ENCODE data around the gene CHTOP.

Gene CHTOP

DNA sequence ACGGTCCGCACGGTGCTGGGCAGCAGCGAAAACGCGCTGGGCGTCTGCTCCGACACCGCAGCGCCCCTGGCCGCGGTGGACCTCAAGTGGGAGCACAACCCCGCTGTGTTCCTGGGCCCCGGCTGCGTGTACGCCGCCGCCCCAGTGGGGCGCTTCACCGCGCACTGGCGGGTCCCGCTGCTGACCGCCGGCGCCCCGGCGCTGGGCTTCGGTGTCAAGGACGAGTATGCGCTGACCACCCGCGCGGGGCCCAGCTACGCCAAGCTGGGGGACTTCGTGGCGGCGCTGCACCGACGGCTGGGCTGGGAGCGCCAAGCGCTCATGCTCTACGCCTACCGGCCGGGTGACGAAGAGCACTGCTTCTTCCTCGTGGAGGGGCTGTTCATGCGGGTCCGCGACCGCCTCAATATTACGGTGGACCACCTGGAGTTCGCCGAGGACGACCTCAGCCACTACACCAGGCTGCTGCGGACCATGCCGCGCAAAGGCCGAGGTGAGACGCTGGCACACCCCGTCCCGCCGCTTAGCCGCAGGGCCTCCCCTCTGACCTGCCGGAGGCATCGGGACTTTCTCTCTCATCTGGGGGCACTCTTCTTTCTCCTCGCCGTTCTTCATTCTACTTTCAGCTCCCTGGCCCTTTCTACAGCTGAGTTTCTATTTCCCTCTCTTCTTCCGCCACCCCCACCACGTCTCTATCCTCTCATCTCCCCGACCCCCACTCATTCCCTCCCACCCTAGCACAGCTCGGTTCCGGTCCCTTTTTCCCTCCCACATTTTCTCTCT, 45.7 kb downstream of the CHTOP start:
- H3K4me3 ChIP-seq (ENCODE audit: low read depth, low read length, poor library complexity, severe bottlenecking) = no peak overlapping the region
- no peak overlapping the region for H3K27ac ChIP-seq (ENCODE audit: low read depth, low read length, poor library complexity, severe bottlenecking)
- H3F3A ChIP-seq (ENCODE audit: insufficient read depth, low read length) = no peaks in the 10 kb centered on the region
- H3K79me2 ChIP-seq (ENCODE audit: insufficient read depth, low read length) = no peaks in the 10 kb centered on the region
- TF ChIP-seq, protein P1, sequence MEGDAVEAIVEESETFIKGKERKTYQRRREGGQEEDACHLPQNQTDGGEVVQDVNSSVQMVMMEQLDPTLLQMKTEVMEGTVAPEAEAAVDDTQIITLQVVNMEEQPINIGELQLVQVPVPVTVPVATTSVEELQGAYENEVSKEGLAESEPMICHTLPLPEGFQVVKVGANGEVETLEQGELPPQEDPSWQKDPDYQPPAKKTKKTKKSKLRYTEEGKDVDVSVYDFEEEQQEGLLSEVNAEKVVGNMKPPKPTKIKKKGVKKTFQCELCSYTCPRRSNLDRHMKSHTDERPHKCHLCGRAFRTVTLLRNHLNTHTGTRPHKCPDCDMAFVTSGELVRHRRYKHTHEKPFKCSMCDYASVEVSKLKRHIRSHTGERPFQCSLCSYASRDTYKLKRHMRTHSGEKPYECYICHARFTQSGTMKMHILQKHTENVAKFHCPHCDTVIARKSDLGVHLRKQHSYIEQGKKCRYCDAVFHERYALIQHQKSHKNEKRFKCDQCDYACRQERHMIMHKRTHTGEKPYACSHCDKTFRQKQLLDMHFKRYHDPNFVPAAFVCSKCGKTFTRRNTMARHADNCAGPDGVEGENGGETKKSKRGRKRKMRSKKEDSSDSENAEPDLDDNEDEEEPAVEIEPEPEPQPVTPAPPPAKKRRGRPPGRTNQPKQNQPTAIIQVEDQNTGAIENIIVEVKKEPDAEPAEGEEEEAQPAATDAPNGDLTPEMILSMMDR (IDR thresholded peaks at IDR 0.05; ENCODE audit: low read length) = no peak; the same call in 1 of the 2 replicates
- no peak for TF ChIP-seq EZH2 (IDR thresholded peaks at IDR 0.05; ENCODE audit: borderline replicate concordance, low read length)
- H3K36me3 ChIP-seq (ENCODE audit: insufficient read depth, low read length) = no peaks in the 10 kb centered on the region
- no peaks in the 10 kb centered on the region for H3K9me3 ChIP-seq (ENCODE audit: low read length)
- no peaks in the 10 kb centered on the region for H4K20me1 ChIP-seq (ENCODE audit: insufficient read depth, low read length)
- H2AFZ ChIP-seq (ENCODE audit: low read length) = no peak overlapping the region
- no peaks in the 10 kb centered on the region for H3K4me1 ChIP-seq (ENCODE audit: insufficient read depth, low read length, severe bottlenecking)
- no peak overlapping the region for H3K9ac ChIP-seq (ENCODE audit: low read length)
- no peaks in the 10 kb centered on the region; the same call in 1 of the 2 replicates for H3K27me3 ChIP-seq (ENCODE audit: insufficient read depth, low read length)
- no peaks in the 10 kb centered on the region for H3K9me2 ChIP-seq (ENCODE audit: low read depth, low read length)
- no peak overlapping the region; the same call in 1 of the 2 replicates for H3K4me2 ChIP-seq (ENCODE audit: low read length)

DNA sequence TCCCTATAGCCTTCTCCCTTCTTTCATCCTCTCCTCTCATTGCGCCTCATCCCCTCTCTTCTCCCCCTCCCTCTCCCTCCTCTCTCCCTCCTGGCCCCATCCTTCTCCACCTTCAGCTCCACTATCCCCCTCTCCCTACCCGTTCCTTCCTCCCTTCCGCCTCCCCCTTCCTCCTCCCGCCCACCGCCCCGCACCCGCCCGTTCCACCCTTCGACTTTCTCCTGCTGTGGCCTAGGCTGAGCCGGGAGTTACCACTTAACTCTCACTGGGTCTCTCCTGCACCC, 46.2 kb downstream of the CHTOP start:
- H3K4me2 ChIP-seq (ENCODE audit: low read length) = no peak overlapping the region
- H3K4me3 ChIP-seq (ENCODE audit: low read depth, low read length, poor library complexity, severe bottlenecking) = no peak overlapping the region
- no peaks in the 10 kb centered on the region for H3K79me2 ChIP-seq (ENCODE audit: insufficient read depth, low read length)
- H3K4me1 ChIP-seq (ENCODE audit: insufficient read depth, low read length, severe bottlenecking) = no peaks in the 10 kb centered on the region
- no peaks in the 10 kb centered on the region; the same call in 1 of the 2 replicates for H3K27me3 ChIP-seq (ENCODE audit: insufficient read depth, low read length)
- no peaks in the 10 kb centered on the region for H3K36me3 ChIP-seq (ENCODE audit: insufficient read depth, low read length)
- no peaks in the 10 kb centered on the region for H3F3A ChIP-seq (ENCODE audit: insufficient read depth, low read length)
- TF ChIP-seq, protein P1 (IDR thresholded peaks at IDR 0.05; ENCODE audit: low read length) = no peak
- TF ChIP-seq EZH2 (IDR thresholded peaks at IDR 0.05; ENCODE audit: borderline replicate concordance, low read length) = no peak
- H4K20me1 ChIP-seq (ENCODE audit: insufficient read depth, low read length) = no peaks in the 10 kb centered on the region
- H3K9me3 ChIP-seq (ENCODE audit: low read length) = no peaks in the 10 kb centered on the region
- H3K9ac ChIP-seq (ENCODE audit: low read length) = no peak overlapping the region
- H3K9me2 ChIP-seq (ENCODE audit: low read depth, low read length) = no peaks in the 10 kb centered on the region
- H2AFZ ChIP-seq (ENCODE audit: low read length) = no peak overlapping the region
- H3K27ac ChIP-seq (ENCODE audit: low read depth, low read length, poor library complexity, severe bottlenecking) = no peak overlapping the region

DNA sequence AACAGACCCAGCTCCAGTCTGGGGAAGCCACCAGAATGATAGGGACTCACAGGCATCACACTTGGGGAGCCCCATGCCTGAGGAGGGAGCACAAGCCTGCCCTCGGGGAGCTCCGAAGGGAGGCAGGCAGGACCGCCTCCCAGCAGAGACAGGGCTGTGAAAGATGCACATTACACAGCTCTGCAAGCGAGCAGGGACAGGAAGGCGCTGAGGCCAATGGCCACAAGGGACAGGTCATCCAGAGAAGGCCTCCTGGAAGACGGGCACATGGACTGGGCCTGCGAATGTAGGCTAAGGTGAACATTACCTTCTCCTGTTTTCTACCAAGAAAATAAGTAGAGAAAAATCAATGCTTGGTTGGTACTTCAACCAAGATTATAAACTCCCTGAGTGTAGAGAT, 48.9 kb downstream of the CHTOP start:
- H3F3A ChIP-seq (ENCODE audit: insufficient read depth, low read length) = no peaks in the 10 kb centered on the region
- no peaks in the 10 kb centered on the region for H3K9me3 ChIP-seq (ENCODE audit: low read length)
- H3K79me2 ChIP-seq (ENCODE audit: insufficient read depth, low read length) = no peaks in the 10 kb centered on the region
- TF ChIP-seq, protein P1 (IDR thresholded peaks at IDR 0.05; ENCODE audit: low read length) = no peak
- TF ChIP-seq EZH2 (IDR thresholded peaks at IDR 0.05; ENCODE audit: borderline replicate concordance, low read length) = no peak
- H3K36me3 ChIP-seq (ENCODE audit: insufficient read depth, low read length) = no peaks in the 10 kb centered on the region
- no peak overlapping the region for H3K27ac ChIP-seq (ENCODE audit: low read depth, low read length, poor library complexity, severe bottlenecking)
- peaks cover 6% of the 10 kb centered on the region; the same call in 1 of the 2 replicates for H3K27me3 ChIP-seq (ENCODE audit: insufficient read depth, low read length)
- H3K9ac ChIP-seq (ENCODE audit: low read length) = no peak overlapping the region
- H3K4me1 ChIP-seq (ENCODE audit: insufficient read depth, low read length, severe bottlenecking) = no peaks in the 10 kb centered on the region
- H3K9me2 ChIP-seq (ENCODE audit: low read depth, low read length) = no peaks in the 10 kb centered on the region
- H2AFZ ChIP-seq (ENCODE audit: low read length) = no peak overlapping the region
- H3K4me3 ChIP-seq (ENCODE audit: low read depth, low read length, poor library complexity, severe bottlenecking) = no peak overlapping the region
- no peak overlapping the region for H3K4me2 ChIP-seq (ENCODE audit: low read length)
- H4K20me1 ChIP-seq (ENCODE audit: insufficient read depth, low read length) = no peaks in the 10 kb centered on the region
